GM23248 (cell line): ENCODE measurements around the gene MYPOP. TPM values are rescaled to one million over a fixed set of nuclear protein-coding genes. Genes with fewer than 3 reads are reported as not detected.

ENCODE experiments used
- DNase-seq: peaks from one replicate; pipeline ENCODE4 v3.0.0-alpha.2; 2015
- H2AFZ ChIP-seq: fragments of 200-600 bp; sonication (generic); 2 replicates; pipeline ENCODE4 v1.6.1; 2016; ENCODE audit warnings: antibody characterized with exemption
- H3F3A ChIP-seq: fragments of 200-600 bp; sonication (generic); 2 replicates; pipeline ENCODE4 v1.6.1; 2016; ENCODE audit warnings: mild to moderate bottlenecking, antibody characterized with exemption, mixed run types; ENCODE audit not compliant: insufficient read depth
- H3K27ac ChIP-seq: fragments of 200-600 bp; sonication (generic); 2 replicates; pipeline ENCODE4 v1.5.1; 2016; ENCODE audit warnings: mild to moderate bottlenecking
- H3K27me3 ChIP-seq: fragments of 200-600 bp; sonication (generic); replicated peaks from 2 replicates; pipeline ENCODE4 v1.6.1; 2016; ENCODE audit warnings: mild to moderate bottlenecking; ENCODE audit not compliant: insufficient read depth
- H3K36me3 ChIP-seq: fragments of 200-600 bp; sonication (generic); 2 replicates; pipeline ENCODE4 v1.6.1; 2016; ENCODE audit warnings: low read depth, mild to moderate bottlenecking
- H3K4me1 ChIP-seq: fragments of 200-600 bp; sonication (generic); 2 replicates; pipeline ENCODE4 v1.6.1; 2016; ENCODE audit warnings: mild to moderate bottlenecking; ENCODE audit not compliant: insufficient read depth
- H3K4me2 ChIP-seq: fragments of 200-600 bp; sonication (generic); one replicate; pipeline ENCODE4 v1.6.1; 2016; ENCODE audit warnings: mild to moderate bottlenecking; ENCODE audit not compliant: unreplicated experiment
- H3K4me3 ChIP-seq: fragments of 200-600 bp; sonication (generic); 2 replicates; pipeline ENCODE4 v1.5.1; 2016; ENCODE audit warnings: mild to moderate bottlenecking
- H3K79me2 ChIP-seq: fragments of 200-600 bp; sonication (generic); 2 replicates; pipeline ENCODE4 v1.6.1; 2016; ENCODE audit warnings: mild to moderate bottlenecking; ENCODE audit not compliant: insufficient read depth
- H3K9ac ChIP-seq: fragments of 200-600 bp; sonication (generic); 2 replicates; pipeline ENCODE4 v1.6.1; 2016; ENCODE audit warnings: mild to moderate bottlenecking
- H3K9me2 ChIP-seq: fragments of 200-600 bp; sonication (generic); 2 replicates; pipeline ENCODE4 v1.6.1; 2016; ENCODE audit warnings: mixed run types, mild to moderate bottlenecking, moderate library complexity; ENCODE audit not compliant: insufficient read depth
- H3K9me3 ChIP-seq: fragments of 200-600 bp; sonication (generic); one replicate; pipeline ENCODE4 v1.6.1; 2017; ENCODE audit warnings: low read depth
- H4K20me1 ChIP-seq: fragments of 200-600 bp; sonication (generic); 2 replicates; pipeline ENCODE4 v1.6.0; 2016; ENCODE audit not compliant: insufficient read depth
- EZH2 ChIP-seq: fragments of 200-600 bp; sonication (generic); IDR thresholded peaks from 2 replicates; pipeline ENCODE4 v1.6.1; 2018; ENCODE audit warnings: antibody characterized with exemption, mild to moderate bottlenecking; ENCODE audit not compliant: insufficient read depth, poor library complexity, severe bottlenecking
- EZH2phosphoT487 ChIP-seq: fragments of 200-600 bp; sonication (generic); IDR thresholded peaks from 2 replicates; pipeline ENCODE4 v1.6.1; 2018; ENCODE audit warnings: antibody characterized with exemption, moderate library complexity, mild to moderate bottlenecking, low read depth; ENCODE audit not compliant: insufficient read depth
- WGBS, 2 experiments: methylation state at CpG; one replicate each; pipeline ENCODE4 v1.1.6; 2015 to 2017; ENCODE audit warnings: low lambda C conversion rate in 2 of 2, low coverage in 1 of 2; ENCODE audit errors: missing lambda C conversion rate in 2 of 2; 5-methylcytosine and 5-hydroxymethylcytosine counted together
- in situ Hi-C: fragments of 300-500 bp; cut with MboI; formaldehyde crosslinking; loops from 2 replicates; pipeline ENCODE4 v1.15.0; 2020
- polyA plus RNA-seq: library from polyadenylated mRNA; unstranded; fragments of >200 nt; fragmentation: Nextera tagmentation; extraction: Ambion mirVana; gene quantifications from 2 replicates; pipeline ENCODE4 v1.2.1, GENCODE V29; 2016
- total RNA-seq: library from RNA; depleted of rRNA; stranded (reverse); fragments of >200 nt; shearing (Covaris generic); gene quantifications from 2 replicates; pipeline ENCODE4 v1.2.3, GENCODE V29; 2014

Gene MYPOP
- total and polyA plus RNA-seq, 2 experiments from 2014 or later: 1.6 to 3.5 TPM

- H3K36me3 ChIP-seq: peaks cover 10% of the 10 kb centered on the region; the same call in 1 of the 2 replicates
- no peaks in the 10 kb centered on the region for H4K20me1 ChIP-seq
- H3K79me2 ChIP-seq: peaks cover 49% of the 10 kb centered on the region
- TF ChIP-seq EZH2phosphoT487: no peak
- TF ChIP-seq EZH2: no peak
- H3K27ac ChIP-seq: peak within 1 kb of the TSS; percentile 84
- no peaks in the 10 kb centered on the region for H3K9me2 ChIP-seq
- in situ Hi-C loops: no loop called here
- no peaks in the 10 kb centered on the region for H3K9me3 ChIP-seq
- peak within 1 kb of the TSS; percentile 95 for H3K4me2 ChIP-seq
- H3K4me3 ChIP-seq: peak within 1 kb of the TSS; percentile 96
- H3F3A ChIP-seq: peaks cover 10% of the 10 kb centered on the region; the same call in 1 of the 2 replicates
- H3K27me3 ChIP-seq: peaks cover 27% of the 10 kb centered on the region
- DNase-seq: peak; percentile 100
- peak within 1 kb of the TSS; percentile 88 for H3K9ac ChIP-seq
- H3K4me1 ChIP-seq: peaks cover 10% of the 10 kb centered on the region; the same call in 1 of the 2 replicates
- H2AFZ ChIP-seq: peak within 1 kb of the TSS; percentile 91
- WGBS, 2 experiments: 1 to 2% methylated on average over 48 to 63 of the region's 65 CpGs
These were observed 39.7 kb downstream of the MYPOP start, which contains the start of gene SYMPK for GRCh38 chr19:45862564-45863334. Gene SYMPK (minus strand): TSS chr19:45863147. CDS start chr19:45854495, 8,652 bp downstream.

DNA sequence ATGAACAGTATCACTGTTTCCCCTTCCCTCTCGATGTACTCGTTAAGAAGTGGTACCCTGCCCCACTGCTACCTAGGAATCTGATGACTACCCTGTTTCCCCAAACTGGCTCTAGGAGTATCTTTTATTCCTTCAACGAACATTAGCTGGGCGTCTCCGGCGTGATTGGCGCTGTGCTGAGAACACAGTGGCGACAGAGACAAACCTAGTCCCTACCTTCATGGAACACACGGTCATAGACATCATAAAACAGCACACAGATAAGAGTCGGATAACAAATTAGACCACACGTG, 40.2 kb downstream of the MYPOP start:
- H3K27ac ChIP-seq: peak overlapping the region; percentile 84
- peak overlapping the region; percentile 96 for H3K4me3 ChIP-seq
- peaks cover 54% of the 10 kb centered on the region for H3K79me2 ChIP-seq
- peaks cover 10% of the 10 kb centered on the region; the same call in 1 of the 2 replicates for H3F3A ChIP-seq
- H3K27me3 ChIP-seq: peaks cover 27% of the 10 kb centered on the region
- H3K4me1 ChIP-seq: peaks cover 10% of the 10 kb centered on the region; the same call in 1 of the 2 replicates
- peak overlapping the region; percentile 81 for H2AFZ ChIP-seq
- no peak for TF ChIP-seq EZH2
- no peak for TF ChIP-seq EZH2phosphoT487
- peak overlapping the region; percentile 95 for H3K4me2 ChIP-seq
- no peaks in the 10 kb centered on the region for H3K9me2 ChIP-seq
- H3K9me3 ChIP-seq: no peaks in the 10 kb centered on the region
- H3K9ac ChIP-seq: peak overlapping the region; percentile 88
- no peaks in the 10 kb centered on the region for H4K20me1 ChIP-seq
- DNase-seq: no peak
- in situ Hi-C loops: no loop called here
- H3K36me3 ChIP-seq: peaks cover 10% of the 10 kb centered on the region; the same call in 1 of the 2 replicates
- 1 to 3% methylated on average over 11 of the region's 11 CpGs for WGBS, 2 experiments

DNA sequence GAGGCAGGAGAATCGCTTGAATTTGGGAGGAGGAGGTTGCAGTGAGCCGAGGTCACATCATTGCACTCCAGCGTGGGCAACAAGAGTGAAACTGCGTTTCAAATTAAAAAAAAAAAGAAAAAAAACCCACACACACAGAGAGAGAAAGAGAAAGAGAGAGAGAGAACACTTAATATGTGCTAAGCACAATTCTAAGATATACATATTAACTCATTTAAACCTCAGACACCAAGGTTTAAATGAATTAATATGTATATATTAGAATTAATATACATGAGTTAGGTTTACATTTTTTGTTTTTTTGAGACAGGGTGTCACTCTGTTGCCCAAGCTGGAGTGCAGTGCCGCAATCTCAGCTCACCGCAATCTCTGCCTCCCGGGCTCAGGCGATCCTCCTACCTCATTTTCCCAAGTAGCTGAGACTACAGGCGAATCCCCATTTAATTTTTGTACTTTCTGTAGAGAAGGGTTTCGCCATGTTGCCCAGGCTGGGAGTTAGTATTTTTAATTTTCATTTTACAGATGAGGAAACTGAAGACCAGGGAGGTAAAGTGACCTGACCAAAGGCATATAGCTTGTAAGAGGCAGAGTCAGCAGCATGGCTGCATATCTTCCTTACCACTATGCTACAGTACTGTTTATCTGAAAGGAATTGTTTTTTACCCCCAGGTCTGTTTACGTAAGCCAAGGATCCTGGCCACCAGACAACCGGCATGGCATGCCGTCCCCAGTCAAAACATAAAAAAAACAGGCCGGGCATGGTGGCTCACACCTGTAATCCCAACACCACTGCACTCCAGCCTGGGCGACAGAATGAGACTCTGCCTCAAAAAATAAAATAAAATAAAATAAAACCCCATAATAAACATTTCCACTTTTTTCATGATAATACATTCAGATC, 41.8 kb downstream of the MYPOP start:
- TF ChIP-seq EZH2: no peak
- TF ChIP-seq EZH2phosphoT487: no peak
- WGBS, 2 experiments: 84% methylated on average over 15 of the region's 15 CpGs
- Histone ChIP-seq H3K36me3 (peaks cover 10% of the 10 kb centered on the region; the same call in 1 of the 2 replicates), H3K4me3 (no peak overlapping the region), H4K20me1 (no peaks in the 10 kb centered on the region), H3K9me2 (no peaks in the 10 kb centered on the region), H2AFZ (no peak overlapping the region), H3K79me2 (peaks cover 70% of the 10 kb centered on the region), H3K9me3 (no peaks in the 10 kb centered on the region), H3K27me3 (peaks cover 18% of the 10 kb centered on the region; the same call in 1 of the 2 replicates), H3K27ac (no peak overlapping the region), H3F3A (peaks cover 10% of the 10 kb centered on the region; the same call in 1 of the 2 replicates), H3K4me2 (no peak overlapping the region), H3K9ac (no peak overlapping the region), H3K4me1 (peaks cover 10% of the 10 kb centered on the region; the same call in 1 of the 2 replicates)
- in situ Hi-C loops: no loop called here
- DNase-seq: no peak

DNA sequence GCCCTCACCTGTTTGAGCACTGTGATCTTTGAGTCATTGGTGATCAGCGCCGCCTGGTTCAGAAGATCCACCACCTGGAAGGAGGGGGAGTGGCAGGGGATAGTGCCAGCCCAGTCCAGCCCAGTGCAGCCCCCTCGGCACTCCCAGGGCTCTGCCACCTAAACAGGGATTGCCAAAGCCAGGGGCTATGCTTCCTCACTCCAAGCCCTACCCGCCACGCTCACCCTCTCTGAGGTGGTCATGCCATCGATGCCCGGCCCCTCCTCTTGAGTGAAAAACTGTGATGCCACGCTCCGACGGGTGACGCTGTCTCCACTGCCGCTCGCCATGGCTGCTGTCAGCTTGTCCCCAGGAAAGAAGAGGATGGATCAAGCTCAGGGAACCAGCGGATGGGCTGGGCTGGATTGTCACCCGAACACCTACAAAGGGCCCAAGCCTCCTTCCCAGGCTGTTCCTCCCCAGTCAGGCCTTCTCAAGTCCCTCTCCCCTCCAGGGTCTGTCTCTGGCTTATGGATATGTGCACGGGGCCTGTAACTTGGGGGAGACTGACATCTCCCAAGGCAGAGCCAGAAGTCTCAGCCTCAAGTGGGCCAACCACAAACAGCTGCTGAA, 48.1 kb downstream of the MYPOP start:
- in situ Hi-C loops: no loop called here
- no peaks in the 10 kb centered on the region for H3K9me3 ChIP-seq
- DNase-seq: no peak
- 93 to 95% methylated on average over 16 of the region's 16 CpGs for WGBS, 2 experiments
- H3K9me2 ChIP-seq: no peaks in the 10 kb centered on the region
- H4K20me1 ChIP-seq: no peaks in the 10 kb centered on the region
- H3K36me3 ChIP-seq: peaks cover 15% of the 10 kb centered on the region
- no peak overlapping the region for H3K4me3 ChIP-seq
- H3K9ac ChIP-seq: no peak overlapping the region
- TF ChIP-seq EZH2phosphoT487 (no peak), EZH2 (no peak)
- H3K4me2 ChIP-seq: no peak overlapping the region
- no peak overlapping the region for H3K27ac ChIP-seq
- no peaks in the 10 kb centered on the region for H3F3A ChIP-seq
- peaks cover 49% of the 10 kb centered on the region for H3K79me2 ChIP-seq
- no peaks in the 10 kb centered on the region for H3K27me3 ChIP-seq
- H3K4me1 ChIP-seq: no peaks in the 10 kb centered on the region
- H2AFZ ChIP-seq: no peak overlapping the region
